Osteoblast (primary cell): ENCODE data around the gene USP51. TPM values are rescaled to one million over a fixed set of nuclear protein-coding genes. Genes with fewer than 3 reads are reported as not detected.

ENCODE experiments used
- small RNA-seq: library from RNA; depleted of rRNA; stranded (forward); fragments of <200 nt; gene quantifications from one replicate; pipeline ENCODE3, GENCODE V24; 2012
- total RNA-seq: library from RNA; depleted of rRNA; stranded (reverse); fragments of >200 nt; gene quantifications from 2 replicates; pipeline ENCODE4 v1.2.3, GENCODE V29; 2012

Gene USP51
- total RNA-seq, 1 donor: 4.3 TPM

Small RNAs within 50 kb of the gene (small RNA-seq; reads per million reads assigned to genes)
- gene MIR4536-2: not detected

Other genes with a start within 250 kb of the USP51 start
- not detected in 2 replicates for gene PAGE3, start 224.9 kb downstream of the USP51 start, total RNA-seq
- 25.0 and 29.8 TPM in 2 replicates for gene MAGEH1, start 37.7 kb downstream of the USP51 start, total RNA-seq
- gene FOXR2, start 133.6 kb upstream of the USP51 start, total RNA-seq: not detected in 2 replicates
- 33.9 and 34.0 TPM in 2 replicates for gene RRAGB, start 227.9 kb upstream of the USP51 start, total RNA-seq